HG03460 (cell line): ENCODE measurements around the gene ARHGAP22.

Experiments used
- ATAC-seq: cut with Tn5 transposase; IDR thresholded peaks from one replicate; pipeline ENCODE4 v1.9.1; 2021; ENCODE audit not compliant: unreplicated experiment

Gene ARHGAP22

DNA sequence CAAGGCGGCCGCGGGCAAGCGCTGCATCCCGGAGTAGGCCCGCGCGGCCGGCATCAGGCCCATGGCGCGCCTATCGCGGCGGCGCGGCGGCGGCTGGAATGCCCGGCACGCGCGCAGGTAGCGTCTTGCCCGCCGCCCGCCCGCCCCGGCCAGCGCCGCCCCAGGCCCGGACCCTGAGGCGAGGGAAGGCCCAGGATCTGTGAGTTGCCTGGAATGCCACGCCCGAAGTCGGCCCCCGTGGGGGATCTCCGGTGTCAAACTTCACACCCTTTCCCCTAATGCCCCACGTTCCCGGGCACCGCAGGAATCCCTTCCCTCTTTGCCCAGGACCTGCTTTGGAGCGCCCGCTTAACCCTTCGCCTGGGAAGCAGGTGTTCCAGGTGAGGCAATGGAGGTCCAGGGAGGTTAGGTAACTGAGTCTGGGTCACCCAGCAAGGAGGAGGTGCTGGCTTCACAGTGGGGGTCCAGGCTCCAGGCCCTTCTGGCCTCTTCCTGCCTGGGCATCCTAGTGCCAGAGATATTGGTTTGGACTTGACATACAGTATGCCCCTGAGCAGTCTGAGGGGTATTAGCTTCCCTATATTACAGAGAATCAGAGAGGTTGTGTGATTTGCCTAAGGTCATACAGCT is 138.1 kb downstream of the ARHGAP22 start:
- no peak for ATAC-seq

DNA sequence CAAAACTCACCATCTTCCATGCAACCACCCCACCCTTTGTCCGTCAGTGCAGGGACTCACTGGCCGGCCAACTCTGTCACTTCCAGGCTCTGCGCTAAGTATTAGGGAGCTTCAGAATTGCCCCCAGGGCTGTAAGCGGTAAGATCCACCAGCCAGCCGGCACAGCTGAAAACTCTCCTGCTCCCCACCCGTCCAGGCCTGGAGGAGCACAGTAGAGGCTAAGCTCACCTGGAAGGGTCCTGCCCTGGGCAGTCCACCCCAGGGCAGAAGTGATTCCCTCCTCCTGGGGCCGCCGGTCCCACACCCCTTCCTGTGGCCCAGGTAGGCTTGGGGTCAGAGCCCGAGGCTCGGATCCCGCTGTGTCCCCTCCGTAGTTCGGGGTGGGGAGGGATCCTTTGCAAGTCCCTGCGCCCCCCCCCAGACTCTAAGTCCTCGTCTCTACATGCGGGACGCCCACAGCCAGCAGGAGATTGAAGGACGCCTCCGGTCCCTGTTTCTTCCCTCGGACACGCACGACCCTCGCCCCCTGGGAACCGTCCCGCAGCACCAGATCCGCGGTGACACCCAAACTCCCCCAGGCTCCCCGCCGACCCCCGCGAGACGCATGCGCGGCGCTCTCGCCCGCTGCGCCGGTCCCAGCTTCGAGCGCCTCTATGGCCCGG is 138.9 kb downstream of the ARHGAP22 start:
- no peak for ATAC-seq

- ATAC-seq = no peak
Observed at GRCh38 chr10:48464871-48465736, 139.8 kb downstream of the ARHGAP22 start.

DNA sequence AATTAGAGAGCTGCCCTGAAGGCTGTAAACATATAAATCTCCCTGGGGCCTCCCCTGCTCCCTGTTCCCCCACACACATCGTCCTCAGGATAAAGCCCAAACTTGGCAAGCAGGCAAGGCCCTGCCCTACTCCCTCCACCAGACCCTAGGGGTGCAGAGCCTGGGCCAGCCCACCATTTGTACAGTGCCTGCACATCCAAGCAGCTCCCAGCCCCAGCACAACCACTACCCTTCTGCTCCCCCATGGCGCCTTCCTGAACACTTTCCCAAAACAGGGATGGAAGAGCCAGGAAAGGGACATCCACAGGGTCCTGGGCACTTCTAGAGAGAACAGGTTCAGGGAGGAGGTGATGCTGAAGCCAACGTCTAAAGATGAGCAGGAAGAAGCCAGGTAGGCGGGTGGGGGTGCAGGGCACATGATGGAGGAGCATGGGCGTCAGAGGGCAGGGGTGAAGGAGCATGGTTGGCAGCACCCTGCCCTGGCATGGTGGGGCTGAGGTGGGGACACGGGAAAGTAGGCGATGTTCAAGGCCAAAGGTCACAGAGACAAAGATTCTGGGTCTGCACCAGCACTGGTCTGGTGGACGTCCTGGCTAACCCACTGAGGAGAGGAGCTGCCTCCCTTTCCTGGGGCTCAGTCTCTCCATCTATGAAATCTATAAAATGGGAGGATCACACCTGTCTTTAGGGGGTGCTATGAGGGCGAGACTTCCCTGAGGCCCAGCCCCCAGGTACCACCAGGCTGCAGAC is 140.6 kb downstream of the ARHGAP22 start:
- no peak for ATAC-seq

DNA sequence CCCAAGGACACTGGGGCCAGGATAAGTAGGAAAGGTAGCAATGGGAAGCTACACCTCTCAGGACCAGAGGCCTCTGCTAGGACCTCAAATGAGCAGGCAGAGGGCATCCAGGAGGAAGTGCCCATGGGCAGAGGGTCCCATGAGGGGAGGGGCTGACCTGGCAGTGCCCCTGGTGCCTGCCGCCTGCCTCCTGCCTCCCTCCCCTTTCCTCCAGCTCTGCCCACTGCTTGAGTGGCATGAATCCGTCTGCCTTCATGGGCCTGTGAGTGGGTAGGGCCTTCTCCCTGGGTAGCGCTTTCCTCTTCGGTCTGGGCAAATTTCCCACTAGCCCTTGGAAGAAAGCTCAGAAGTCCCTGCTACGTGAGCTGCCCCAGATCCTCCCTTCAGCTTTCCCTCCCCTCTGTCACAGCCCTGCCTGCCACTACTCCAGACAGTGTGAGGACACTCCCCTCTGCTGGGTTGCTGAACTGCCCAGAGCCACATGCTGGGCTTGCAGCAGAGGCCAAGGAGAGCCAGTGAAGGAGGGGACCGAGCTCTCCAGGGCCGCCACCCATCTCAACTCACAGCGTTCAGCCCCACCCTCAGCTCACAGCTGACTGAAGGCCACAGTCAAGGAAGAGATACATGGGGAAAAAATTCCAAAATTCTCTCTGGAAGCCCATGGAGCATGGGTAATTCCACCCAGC is 141.4 kb downstream of the ARHGAP22 start:
- ATAC-seq = no peak

DNA sequence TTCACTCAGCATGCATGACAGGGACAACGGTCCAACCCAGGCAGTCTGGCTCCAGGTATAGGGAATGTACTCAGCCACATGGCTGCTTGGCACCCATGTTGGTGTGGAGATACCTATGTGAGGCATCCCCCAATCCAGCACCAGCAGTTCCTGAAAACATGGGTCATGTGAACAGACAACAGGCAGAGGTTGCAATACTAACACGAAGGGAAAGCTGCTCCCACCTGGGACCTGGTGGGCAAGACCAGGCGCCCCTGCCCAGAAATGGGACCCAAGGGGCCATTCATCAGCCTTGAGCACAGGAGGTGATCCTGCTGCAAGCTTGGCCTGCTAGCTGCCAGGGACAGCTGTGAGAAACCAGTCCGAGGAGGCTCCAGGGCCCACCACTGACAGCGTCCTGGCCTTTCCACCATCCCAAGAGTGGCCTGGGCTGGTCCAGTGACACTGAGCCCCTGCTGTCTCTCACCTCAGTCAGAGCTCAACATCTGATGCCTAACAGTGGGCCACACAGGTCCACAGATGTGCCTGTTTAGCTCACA is 142.3 kb downstream of the ARHGAP22 start:
- no peak for ATAC-seq

GRCh38 chr10:48461623-48462481 is 143.0 kb downstream of the ARHGAP22 start:
- ATAC-seq = no peak

- no peak for ATAC-seq
Observed at GRCh38 chr10:48460182-48460581, 144.7 kb downstream of the ARHGAP22 start.

GRCh38 chr10:48459270-48460150 is 145.4 kb downstream of the ARHGAP22 start:
- no peak for ATAC-seq

GRCh38 chr10:48458662-48459048 is 146.2 kb downstream of the ARHGAP22 start:
- ATAC-seq = no peak

DNA sequence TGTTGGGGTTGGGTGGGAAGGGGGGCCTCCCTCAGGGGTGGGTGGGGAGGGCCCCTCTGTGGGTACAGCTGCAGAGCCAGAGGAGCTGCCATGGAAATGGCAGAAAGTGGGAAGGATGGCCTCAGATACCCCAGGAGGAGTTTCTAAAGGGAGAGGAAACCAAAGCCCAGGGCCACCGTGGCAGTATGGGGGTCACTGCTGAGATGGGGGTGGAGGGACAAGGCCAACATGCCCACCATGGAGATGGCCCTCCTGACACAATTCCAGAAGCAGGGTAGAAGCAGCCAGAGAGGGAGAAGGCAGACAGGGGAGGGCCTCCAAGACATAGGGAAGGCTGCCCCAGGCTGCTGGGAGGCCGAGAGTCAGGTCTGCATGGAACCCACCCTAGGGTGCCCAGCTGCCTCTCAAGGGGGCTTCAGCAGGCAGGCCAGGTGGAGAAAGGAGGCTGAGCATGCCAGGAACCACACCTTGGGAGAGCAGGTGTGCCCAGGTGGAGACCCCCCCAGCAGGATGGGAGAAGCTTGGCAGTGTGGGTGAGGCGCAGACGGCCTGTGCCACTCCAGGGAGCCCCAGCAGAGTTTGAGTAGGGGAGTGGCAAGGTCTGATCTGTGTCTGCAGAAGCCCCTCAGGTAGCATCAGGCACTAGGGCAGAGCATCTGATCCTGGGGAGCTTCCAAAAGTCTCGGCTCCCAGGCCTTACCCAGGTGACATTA is 146.8 kb downstream of the ARHGAP22 start:
- ATAC-seq = no peak

GRCh38 chr10:48456808-48457761 is 147.8 kb downstream of the ARHGAP22 start:
- no peak for ATAC-seq

DNA sequence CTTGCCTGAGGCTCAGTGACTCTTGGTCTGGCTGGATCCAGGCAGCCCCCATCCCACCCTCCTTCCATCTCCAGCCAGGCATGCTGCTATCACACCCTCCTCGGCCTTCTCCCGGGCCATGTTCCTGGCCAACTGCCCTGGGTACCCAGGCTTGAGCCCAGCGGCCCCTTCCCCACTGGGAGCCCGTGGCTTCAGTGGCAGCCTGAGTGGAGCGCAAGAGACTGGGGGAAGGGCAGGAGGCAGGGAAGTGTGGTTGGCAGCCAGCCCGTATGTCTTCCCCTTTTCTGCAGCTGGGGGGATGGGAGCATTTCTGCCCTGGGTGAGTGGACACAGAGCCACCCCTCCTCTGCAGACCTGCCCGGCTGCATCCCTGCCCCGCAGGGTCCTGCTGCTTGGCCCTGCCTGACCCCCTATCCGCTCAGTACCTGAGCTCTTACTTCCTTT is 148.5 kb downstream of the ARHGAP22 start:
- ATAC-seq = no peak

GRCh38 chr10:48455392-48456151 is 149.3 kb downstream of the ARHGAP22 start:
- no peak for ATAC-seq

DNA sequence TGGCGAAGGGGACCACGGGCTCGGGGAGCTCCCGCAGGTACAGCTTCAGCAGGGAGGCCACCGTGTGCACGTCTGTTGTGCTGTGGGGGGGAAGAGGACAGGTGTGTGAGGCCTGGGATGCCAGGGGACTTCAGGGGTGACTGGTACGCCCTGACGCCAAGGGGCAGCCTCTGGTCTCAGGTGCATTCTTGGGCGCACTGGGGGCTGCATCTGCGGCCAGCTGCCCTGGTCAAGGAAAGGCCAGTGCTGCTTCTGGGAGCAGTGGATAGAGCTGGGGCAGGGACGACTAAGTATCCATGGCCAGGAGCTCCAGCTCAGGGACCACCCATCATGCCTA is 149.8 kb downstream of the ARHGAP22 start:
- no peak for ATAC-seq
